Measurements from ENCODE around the gene XXYLT1.

Gene XXYLT1

DNA sequence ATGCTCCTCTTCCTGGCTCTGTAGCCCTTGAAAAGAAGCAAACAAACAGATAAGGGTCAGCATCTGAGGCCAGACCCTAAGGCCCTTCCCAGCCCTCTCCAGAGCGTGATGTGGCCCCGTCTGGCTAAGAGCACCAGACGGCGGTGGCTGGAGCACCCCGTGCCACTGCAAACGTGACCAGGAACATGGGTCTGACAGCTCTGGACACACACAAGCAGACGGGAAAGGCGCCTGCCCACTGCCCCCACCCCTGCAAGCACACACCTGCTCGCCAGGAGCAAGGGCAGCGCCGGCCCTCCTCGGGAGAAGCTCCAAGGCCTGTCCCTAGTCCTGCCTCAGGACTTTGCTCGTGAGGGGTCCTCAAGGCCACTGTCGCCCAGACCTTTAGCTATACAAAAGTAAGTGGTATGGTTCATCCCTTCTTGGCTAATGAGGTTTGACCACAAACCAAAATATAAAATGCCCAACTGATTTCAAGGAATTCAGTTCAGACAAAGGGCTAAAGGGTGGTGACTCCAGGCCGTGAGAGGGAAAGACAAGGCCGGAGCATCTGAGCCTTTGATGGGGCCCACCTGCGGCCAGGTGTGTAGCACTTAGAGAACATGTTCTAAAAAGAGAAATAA lies 90.4 kb downstream of the XXYLT1 start:
- no peaks in the 10 kb centered on the region for H3K4me1 ChIP-seq
- H3K9me3 ChIP-seq = no peaks in the 10 kb centered on the region
- H3K4me3 ChIP-seq = no peak overlapping the region
- H3K27ac ChIP-seq = no peak overlapping the region
- TF ChIP-seq, protein P1, sequence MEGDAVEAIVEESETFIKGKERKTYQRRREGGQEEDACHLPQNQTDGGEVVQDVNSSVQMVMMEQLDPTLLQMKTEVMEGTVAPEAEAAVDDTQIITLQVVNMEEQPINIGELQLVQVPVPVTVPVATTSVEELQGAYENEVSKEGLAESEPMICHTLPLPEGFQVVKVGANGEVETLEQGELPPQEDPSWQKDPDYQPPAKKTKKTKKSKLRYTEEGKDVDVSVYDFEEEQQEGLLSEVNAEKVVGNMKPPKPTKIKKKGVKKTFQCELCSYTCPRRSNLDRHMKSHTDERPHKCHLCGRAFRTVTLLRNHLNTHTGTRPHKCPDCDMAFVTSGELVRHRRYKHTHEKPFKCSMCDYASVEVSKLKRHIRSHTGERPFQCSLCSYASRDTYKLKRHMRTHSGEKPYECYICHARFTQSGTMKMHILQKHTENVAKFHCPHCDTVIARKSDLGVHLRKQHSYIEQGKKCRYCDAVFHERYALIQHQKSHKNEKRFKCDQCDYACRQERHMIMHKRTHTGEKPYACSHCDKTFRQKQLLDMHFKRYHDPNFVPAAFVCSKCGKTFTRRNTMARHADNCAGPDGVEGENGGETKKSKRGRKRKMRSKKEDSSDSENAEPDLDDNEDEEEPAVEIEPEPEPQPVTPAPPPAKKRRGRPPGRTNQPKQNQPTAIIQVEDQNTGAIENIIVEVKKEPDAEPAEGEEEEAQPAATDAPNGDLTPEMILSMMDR (IDR thresholded peaks at IDR 0.05) = no peak
- intact Hi-C loops (cut with DNase I; ENCODE audit: low total_unique reads) = no loop called here
- no peaks in the 10 kb centered on the region for H3K27me3 ChIP-seq
- DNase-seq = peak in 1 of 2 donors; percentile 60
- no peaks in the 10 kb centered on the region for H3K36me3 ChIP-seq

DNA sequence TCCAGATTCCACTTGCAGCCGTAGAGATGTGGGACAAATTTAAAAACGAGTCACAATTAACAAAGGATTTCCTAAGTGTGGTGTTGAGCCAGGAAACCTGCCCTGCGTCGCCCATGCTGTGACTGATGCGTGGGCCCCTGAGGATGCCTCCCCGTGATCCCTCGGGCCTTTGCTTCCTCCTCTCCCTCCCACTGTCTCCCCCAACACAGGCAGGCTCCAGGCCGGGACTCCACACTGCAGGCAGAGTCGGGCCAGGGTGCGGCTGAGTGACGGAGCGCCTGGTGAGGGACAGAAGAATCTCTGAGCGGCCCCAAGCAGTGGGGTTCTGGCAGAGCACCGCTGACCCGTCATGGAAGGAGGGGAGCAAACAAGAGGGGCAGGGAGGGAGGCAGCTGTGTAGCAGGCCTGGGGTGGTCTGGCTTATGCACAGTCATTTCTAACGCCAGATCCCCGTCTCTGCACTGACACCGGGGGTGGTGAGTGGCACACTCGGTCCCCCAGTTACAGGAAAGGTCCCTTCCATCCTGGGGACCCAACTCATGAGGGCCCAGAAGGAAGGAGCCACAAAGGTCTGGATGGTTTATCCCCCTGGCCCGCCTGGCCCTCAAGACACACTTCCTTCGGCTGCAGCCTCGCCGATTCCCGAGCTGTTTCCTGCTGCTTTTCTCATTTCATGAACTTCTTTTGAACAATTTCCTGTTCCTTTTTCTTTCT lies 91.0 kb downstream of the XXYLT1 start:
- no peaks in the 10 kb centered on the region for H3K27me3 ChIP-seq

GRCh38 chr3:195178124-195178910 lies 92.6 kb downstream of the XXYLT1 start:
- Histone ChIP-seq H3K4me3 (no peak overlapping the region), H3K9me3 (no peaks in the 10 kb centered on the region), H3K27ac (no peak overlapping the region), H3K27me3 (no peaks in the 10 kb centered on the region), H3K36me3 (no peaks in the 10 kb centered on the region), H3K4me1 (no peaks in the 10 kb centered on the region)
- intact Hi-C loops (cut with DNase I; ENCODE audit: low total_unique reads) = no loop called here
- TF ChIP-seq, protein P1 (IDR thresholded peaks at IDR 0.05) = no peak
- DNase-seq = peak in 1 of 2 donors; percentile 65

More for the DNA sequence above, 91.0 kb downstream of the XXYLT1 start:
- TF ChIP-seq, protein P1 (IDR thresholded peaks at IDR 0.05) = no peak
- Histone ChIP-seq H3K4me1 (no peaks in the 10 kb centered on the region), H3K9me3 (no peaks in the 10 kb centered on the region), H3K36me3 (no peaks in the 10 kb centered on the region), H3K4me3 (no peak overlapping the region), H3K27ac (no peak overlapping the region)
- intact Hi-C loops (cut with DNase I; ENCODE audit: low total_unique reads) = no loop called here
- peak in 1 of 2 donors; percentile 57 for DNase-seq

- Histone ChIP-seq H3K9me3 (no peaks in the 10 kb centered on the region), H3K27ac (no peak overlapping the region), H3K36me3 (no peaks in the 10 kb centered on the region), H3K4me1 (peaks cover 0 to 7% (median 1%) of the 10 kb centered on the region in 4 donors), H3K4me3 (no peak overlapping the region), H3K27me3 (no peaks in the 10 kb centered on the region)
- intact Hi-C loops (cut with DNase I; ENCODE audit: low total_unique reads) = no loop called here
- TF ChIP-seq, protein P1 (IDR thresholded peaks at IDR 0.05) = no peak
- peak in 1 of 2 donors; percentile 46 for DNase-seq
Measured at GRCh38 chr3:195177422-195178123, 93.4 kb downstream of the XXYLT1 start.

DNA sequence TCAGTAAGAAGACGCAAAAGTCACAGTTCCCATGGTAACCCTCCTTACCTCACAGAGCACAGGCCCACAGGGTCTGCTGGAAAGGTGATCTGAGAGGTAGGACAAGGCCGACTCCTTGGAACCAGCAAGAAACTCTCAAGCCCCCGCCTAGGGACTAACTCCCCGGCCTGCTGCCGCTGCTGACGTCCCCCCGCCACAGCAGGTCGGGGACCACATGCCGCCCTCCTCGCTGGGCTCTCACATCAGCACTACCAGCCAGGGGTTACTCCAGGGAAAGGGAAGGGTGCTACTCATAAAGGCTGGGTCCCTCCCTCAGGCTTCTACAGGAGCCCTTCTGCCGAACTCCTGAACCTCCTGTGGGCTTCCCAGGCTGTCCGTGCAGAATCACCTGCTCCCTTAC lies 94.2 kb downstream of the XXYLT1 start:
- intact Hi-C loops (cut with DNase I; ENCODE audit: low total_unique reads) = no loop called here
- H3K36me3 ChIP-seq = no peaks in the 10 kb centered on the region
- peaks cover 0 to 15% (median 5%) of the 10 kb centered on the region in 4 donors for H3K4me1 ChIP-seq
- H3K4me3 ChIP-seq = no peak overlapping the region
- no peaks in the 10 kb centered on the region for H3K27me3 ChIP-seq
- DNase-seq = peak in 1 of 2 donors; percentile 51
- H3K9me3 ChIP-seq = no peaks in the 10 kb centered on the region
- TF ChIP-seq, protein P1 (IDR thresholded peaks at IDR 0.05) = no peak
- H3K27ac ChIP-seq = no peak overlapping the region

Data from tibial artery (tissue), 4 donors.